Kidney capillary endothelial cell (primary cell): ENCODE measurements around the gene FARP2.
"Not testable (repeated sequence)": the region's sequence is repeated elsewhere in the genome, so short reads cannot be mapped to it uniquely, and the experiment has no call there.

Experiments used
- DNase-seq: peaks from one replicate; pipeline ENCODE4 v3.0.0-alpha.2; 2018; ENCODE audit warnings: low spot score

The FARP2 gene

GRCh38 chr2:241413501-241413900 lies 57.4 kb downstream of the FARP2 start:
- DNase-seq = not testable (repeated sequence)

- DNase-seq = no peak
Measured at GRCh38 chr2:241413929-241414580, 58.0 kb downstream of the FARP2 start.

GRCh38 chr2:241415196-241415595 lies 59.1 kb downstream of the FARP2 start:
- no peak for DNase-seq

- no peak for DNase-seq
Measured at GRCh38 chr2:241417626-241418025, 61.5 kb downstream of the FARP2 start.

- no peak for DNase-seq
Measured at GRCh38 chr2:241421330-241421729, 65.2 kb downstream of the FARP2 start.

GRCh38 chr2:241421942-241422341 lies 65.9 kb downstream of the FARP2 start:
- DNase-seq = not testable (repeated sequence)

- DNase-seq = no peak
Measured at GRCh38 chr2:241422350-241422749, 66.3 kb downstream of the FARP2 start.

- DNase-seq = not testable (repeated sequence)
Measured at GRCh38 chr2:241423489-241423888, 67.4 kb downstream of the FARP2 start.

GRCh38 chr2:241425368-241425767 lies 69.3 kb downstream of the FARP2 start:
- DNase-seq = no peak

GRCh38 chr2:241430178-241430577 lies 74.1 kb downstream of the FARP2 start:
- DNase-seq = no peak

- DNase-seq = no peak
Measured at GRCh38 chr2:241432824-241433448, 76.9 kb downstream of the FARP2 start.

GRCh38 chr2:241437179-241437578 lies 81.1 kb downstream of the FARP2 start:
- no peak for DNase-seq

GRCh38 chr2:241441492-241441891 lies 85.4 kb downstream of the FARP2 start:
- DNase-seq = no peak

GRCh38 chr2:241443486-241444223 lies 87.6 kb downstream of the FARP2 start:
- DNase-seq = no peak

- no peak for DNase-seq
Measured at GRCh38 chr2:241445426-241445825, 89.3 kb downstream of the FARP2 start.

GRCh38 chr2:241450092-241450491 lies 94.0 kb downstream of the FARP2 start:
- DNase-seq = not testable (repeated sequence)

- DNase-seq = no peak
Measured at GRCh38 chr2:241451840-241452506, 95.9 kb downstream of the FARP2 start.

- not testable (repeated sequence) for DNase-seq
Measured at GRCh38 chr2:241453919-241454318, 97.8 kb downstream of the FARP2 start.

GRCh38 chr2:241454837-241455485 lies 98.9 kb downstream of the FARP2 start:
- DNase-seq = no peak

- no peak for DNase-seq
Measured at GRCh38 chr2:241456546-241456945, 100.5 kb downstream of the FARP2 start.

- DNase-seq = no peak
Measured at GRCh38 chr2:241458687-241459086, 102.6 kb downstream of the FARP2 start.

GRCh38 chr2:241459520-241459919 lies 103.4 kb downstream of the FARP2 start:
- no peak for DNase-seq
